ENCODE results near the gene DNAJB6.

Gene DNAJB6

GRCh38 chr7:157404845-157405481, 68.2 kb downstream of the DNAJB6 start:
- TF ChIP-seq SIN3A (IDR thresholded peaks at IDR 0.05; ENCODE audit: borderline replicate concordance, insufficient read depth, low read length) = peak; percentile 99
- TF ChIP-seq TAF1 (IDR thresholded peaks at IDR 0.05; ENCODE audit: borderline replicate concordance, insufficient read depth, low read length) = 0 out of 2 replicates have a peak, but pooled peaks have one; percentile 21
- no peak; the same call in 1 of the 2 replicates for TF ChIP-seq POLR2AphosphoS5 (IDR thresholded peaks at IDR 0.05; ENCODE audit: low read depth, low read length)
- TF ChIP-seq FOXP2 (optimal IDR thresholded peaks at IDR 0.05; ENCODE audit: borderline replicate concordance, extremely low read depth, extremely low read length, insufficient read depth) = peak; percentile 85
- peak; percentile 22 to 72; a peak in 1 of 4 replicates for TF ChIP-seq REST (IDR thresholded peaks at IDR 0.05; ENCODE audit: insufficient read depth in 1 of 2, low read depth in 2 of 2, low read length in 2 of 2)

DNA sequence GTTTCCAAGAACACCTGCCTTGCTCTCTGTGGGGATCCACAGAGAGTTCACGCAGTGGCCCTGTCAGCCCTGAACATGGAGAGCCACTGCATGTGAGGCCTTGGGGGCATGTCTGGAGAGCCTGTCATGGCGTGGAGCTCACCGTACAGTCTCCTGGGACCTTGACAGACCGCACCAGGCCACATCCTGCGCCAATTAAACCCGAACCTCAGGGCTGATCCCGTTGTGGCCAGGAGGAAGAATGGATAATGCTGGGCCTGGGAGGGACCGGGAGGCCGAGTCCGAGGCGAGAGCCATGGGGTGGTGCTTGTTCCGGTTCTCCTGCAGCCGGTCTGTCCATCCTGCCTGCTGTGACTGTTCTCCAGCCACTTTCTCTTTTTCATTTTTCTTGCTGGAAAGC, 68.7 kb downstream of the DNAJB6 start:
- no peak for TF ChIP-seq REST (IDR thresholded peaks at IDR 0.05; ENCODE audit: insufficient read depth in 1 of 2, low read depth in 2 of 2, low read length in 2 of 2)
- no peak for TF ChIP-seq POLR2AphosphoS5 (IDR thresholded peaks at IDR 0.05; ENCODE audit: low read depth, low read length)
- no peak for TF ChIP-seq FOXP2 (optimal IDR thresholded peaks at IDR 0.05; ENCODE audit: borderline replicate concordance, extremely low read depth, extremely low read length, insufficient read depth)
- no peak for TF ChIP-seq TAF1 (IDR thresholded peaks at IDR 0.05; ENCODE audit: borderline replicate concordance, insufficient read depth, low read length)
- no peak for TF ChIP-seq SIN3A (IDR thresholded peaks at IDR 0.05; ENCODE audit: borderline replicate concordance, insufficient read depth, low read length)

GRCh38 chr7:157405914-157406810, 69.4 kb downstream of the DNAJB6 start:
- no peak for TF ChIP-seq FOXP2 (optimal IDR thresholded peaks at IDR 0.05; ENCODE audit: borderline replicate concordance, extremely low read depth, extremely low read length, insufficient read depth)
- no peak for TF ChIP-seq REST (IDR thresholded peaks at IDR 0.05; ENCODE audit: insufficient read depth in 1 of 2, low read depth in 2 of 2, low read length in 2 of 2)
- no peak for TF ChIP-seq POLR2AphosphoS5 (IDR thresholded peaks at IDR 0.05; ENCODE audit: low read depth, low read length)
- no peak for TF ChIP-seq TAF1 (IDR thresholded peaks at IDR 0.05; ENCODE audit: borderline replicate concordance, insufficient read depth, low read length)
- TF ChIP-seq SIN3A (IDR thresholded peaks at IDR 0.05; ENCODE audit: borderline replicate concordance, insufficient read depth, low read length) = no peak

DNA sequence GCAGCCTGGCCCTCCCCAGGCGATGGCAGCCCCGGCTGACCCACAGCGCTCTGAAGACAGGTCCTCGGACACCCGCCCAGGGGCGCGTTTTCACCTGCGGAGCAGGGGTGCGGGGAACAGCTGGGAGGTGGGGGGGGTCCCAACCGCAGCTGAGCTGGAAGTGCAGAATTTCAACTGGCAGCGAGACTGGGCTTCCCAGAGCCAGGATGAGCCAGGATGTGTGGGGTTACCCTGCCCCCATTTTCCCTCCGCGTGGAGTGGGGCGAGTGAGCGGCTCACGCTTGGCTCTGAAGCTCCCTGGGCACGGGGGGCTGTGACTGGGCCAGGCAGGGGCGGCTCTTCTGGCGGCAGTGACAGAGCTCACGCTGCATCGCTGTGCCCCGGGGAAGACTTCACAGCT, 70.2 kb downstream of the DNAJB6 start:
- TF ChIP-seq POLR2AphosphoS5 (IDR thresholded peaks at IDR 0.05; ENCODE audit: low read depth, low read length) (no peak), REST (IDR thresholded peaks at IDR 0.05; ENCODE audit: insufficient read depth in 1 of 2, low read depth in 2 of 2, low read length in 2 of 2) (no peak), TAF1 (IDR thresholded peaks at IDR 0.05; ENCODE audit: borderline replicate concordance, insufficient read depth, low read length) (no peak), SIN3A (IDR thresholded peaks at IDR 0.05; ENCODE audit: borderline replicate concordance, insufficient read depth, low read length) (no peak), FOXP2 (optimal IDR thresholded peaks at IDR 0.05; ENCODE audit: borderline replicate concordance, extremely low read depth, extremely low read length, insufficient read depth) (no peak)
